ENCODE measurements around the gene INTS11.

The INTS11 gene

GRCh38 chr1:1342584-1343115, 18.2 kb upstream of the INTS11 start:
- no peak for DNase-seq

- no peak for DNase-seq
These were observed 17.7 kb upstream of the INTS11 start for GRCh38 chr1:1342061-1342562.

- no peak for DNase-seq
These were observed 17.1 kb upstream of the INTS11 start for GRCh38 chr1:1341549-1342021.

- DNase-seq = no peak
These were observed 16.5 kb upstream of the INTS11 start for GRCh38 chr1:1340791-1341548.

GRCh38 chr1:1340185-1340584, 15.7 kb upstream of the INTS11 start:
- no peak for DNase-seq

GRCh38 chr1:1338278-1338677, 13.8 kb upstream of the INTS11 start:
- no peak for DNase-seq

GRCh38 chr1:1337793-1338147, 13.3 kb upstream of the INTS11 start:
- no peak for DNase-seq

GRCh38 chr1:1336931-1337792, 12.7 kb upstream of the INTS11 start:
- DNase-seq = no peak

- DNase-seq = no peak
These were observed 12.0 kb upstream of the INTS11 start for GRCh38 chr1:1336446-1336845.

GRCh38 chr1:1335792-1336248, 11.4 kb upstream of the INTS11 start:
- DNase-seq = no peak

- DNase-seq = no peak
These were observed 10.8 kb upstream of the INTS11 start for GRCh38 chr1:1335283-1335682.

- DNase-seq = no peak
These were observed 10.4 kb upstream of the INTS11 start for GRCh38 chr1:1334835-1335234.

- no peak for DNase-seq
These were observed 9.2 kb upstream of the INTS11 start for GRCh38 chr1:1333551-1334241.

GRCh38 chr1:1332774-1333480, 8.5 kb upstream of the INTS11 start:
- no peak for DNase-seq

GRCh38 chr1:1332031-1332755, 7.7 kb upstream of the INTS11 start:
- DNase-seq = no peak

GRCh38 chr1:1331068-1331965, 6.9 kb upstream of the INTS11 start, which contains the start of gene TAS1R3:
Gene TAS1R3, plus strand, starts transcription at chr1:1331280. Its CDS starts 66 bp downstream, at chr1:1331346.
- DNase-seq = no peak

GRCh38 chr1:1330366-1331067, 6.1 kb upstream of the INTS11 start:
- no peak for DNase-seq

- no peak for DNase-seq
These were observed 5.1 kb upstream of the INTS11 start for GRCh38 chr1:1329304-1330210.

GRCh38 chr1:1328254-1328653, 3.8 kb upstream of the INTS11 start:
- DNase-seq = no peak

All from NCI-H524 treated with DMSO at 0.1 percent for 48 hours (cell line).